NCI-H2171 (cell line): ENCODE measurements around the gene NR2C2AP.
"Not testable (repeated sequence)": the region's sequence is repeated elsewhere in the genome, so short reads cannot be mapped to it uniquely, and the experiment has no call there.

Source experiments
- DNase-seq: peaks from one replicate; lab custom pipeline; 2025; lab: John Stamatoyannopoulos, UW

The NR2C2AP gene

GRCh38 chr19:19203012-19203856, at the start of gene NR2C2AP:
Gene NR2C2AP, minus strand, starts transcription at chr19:19203414. Its CDS starts 354 bp downstream, at chr19:19203060.
- DNase-seq: peak; percentile 81

- no peak for DNase-seq
Measured at GRCh38 chr19:19250196-19250801, 47.1 kb upstream of the NR2C2AP start.

- DNase-seq: no peak
Measured at GRCh38 chr19:19240476-19240875, 37.3 kb upstream of the NR2C2AP start.

- no peak for DNase-seq
Measured at GRCh38 chr19:19239675-19240074, 36.5 kb upstream of the NR2C2AP start.

GRCh38 chr19:19238126-19238894, 35.1 kb upstream of the NR2C2AP start:
- no peak for DNase-seq

DNA sequence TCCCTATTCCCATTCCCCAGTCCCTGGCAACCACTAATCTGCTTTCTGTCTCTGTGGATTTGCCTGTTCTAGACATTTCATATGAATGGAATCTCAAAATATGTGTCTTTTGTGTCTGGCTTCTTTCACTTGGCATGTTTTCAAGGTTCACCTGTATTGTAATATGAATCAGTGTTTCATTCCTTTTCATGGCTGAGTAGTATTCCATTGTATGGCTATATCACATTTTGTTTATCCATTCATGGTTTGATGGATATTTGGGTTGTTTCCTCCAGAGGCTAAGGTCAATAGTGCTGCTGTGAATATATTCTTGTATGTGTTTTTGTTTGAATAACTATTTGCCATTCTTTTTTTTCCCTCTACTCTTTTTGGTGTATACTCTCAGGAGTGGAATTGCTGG, 33.0 kb upstream of the NR2C2AP start:
- no peak for DNase-seq

DNA sequence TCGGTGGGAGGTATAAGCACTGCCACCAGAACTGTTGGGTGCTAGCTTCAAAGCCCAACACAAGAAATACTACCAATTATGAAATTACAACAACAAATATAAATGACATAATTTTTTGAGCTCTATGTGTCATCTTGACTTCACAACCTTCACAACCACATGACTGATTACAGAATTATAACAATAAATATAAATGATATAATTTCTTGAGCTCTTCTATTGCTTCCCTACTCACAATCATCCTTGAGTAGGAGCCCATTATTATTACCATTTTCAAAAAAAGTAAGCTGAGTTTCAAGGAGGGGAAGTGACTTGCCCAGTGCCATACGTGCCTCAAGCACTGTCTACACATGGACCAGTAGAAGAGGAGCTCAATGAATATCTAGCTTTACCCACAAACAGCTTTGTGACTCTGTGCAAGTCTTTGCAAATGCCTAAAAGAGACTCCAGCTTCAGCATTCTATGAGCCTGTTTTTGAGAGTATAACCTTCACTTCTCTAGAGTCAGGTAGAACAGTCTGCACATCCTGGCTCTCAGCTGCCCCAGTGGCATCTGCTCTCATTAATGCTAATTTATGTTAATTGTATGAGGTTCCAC, 31.1 kb upstream of the NR2C2AP start:
- no peak for DNase-seq

- peak; percentile 52 for DNase-seq
Measured at GRCh38 chr19:19232261-19232721, 29.1 kb upstream of the NR2C2AP start.

GRCh38 chr19:19230999-19231398, 27.8 kb upstream of the NR2C2AP start:
- DNase-seq: no peak

GRCh38 chr19:19229701-19230100, 26.5 kb upstream of the NR2C2AP start:
- no peak for DNase-seq

DNA sequence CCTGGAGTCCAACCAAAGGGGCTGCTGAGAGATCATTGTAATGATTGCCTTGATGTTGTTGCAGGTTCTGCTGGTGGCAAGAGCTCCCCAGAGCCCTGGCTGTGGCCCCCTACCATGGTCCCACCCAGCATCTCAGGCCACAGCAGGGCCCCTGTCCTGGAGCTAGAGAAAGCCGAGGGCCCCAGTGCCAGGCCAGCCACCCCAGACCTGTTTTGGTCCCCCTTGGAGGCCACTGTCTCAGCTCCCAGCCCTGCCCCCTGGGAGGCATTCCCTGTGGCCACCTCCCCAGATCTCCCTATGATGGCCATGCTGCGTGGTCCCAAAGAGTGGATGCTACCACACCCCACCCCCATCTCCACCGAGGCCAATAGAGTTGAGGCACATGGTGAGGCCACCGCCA, 24.0 kb upstream of the NR2C2AP start:
- DNase-seq: no peak

DNA sequence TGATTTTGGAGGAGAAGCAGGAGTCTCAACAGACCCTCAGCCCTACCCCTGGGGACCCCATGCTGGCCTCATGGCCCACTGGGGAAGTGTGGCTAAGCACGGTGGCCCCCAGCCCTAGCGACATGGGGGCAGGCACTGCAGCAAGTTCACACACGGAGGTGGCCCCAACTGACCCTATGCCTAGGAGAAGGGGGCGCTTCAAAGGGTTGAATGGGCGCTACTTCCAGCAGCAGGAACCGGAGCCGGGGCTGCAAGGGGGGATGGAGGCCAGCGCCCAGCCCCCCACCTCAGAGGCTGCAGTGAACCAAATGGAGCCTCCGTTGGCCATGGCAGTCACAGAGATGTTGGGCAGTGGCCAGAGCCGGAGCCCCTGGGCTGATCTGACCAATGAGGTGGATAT, 23.4 kb upstream of the NR2C2AP start:
- no peak for DNase-seq

DNA sequence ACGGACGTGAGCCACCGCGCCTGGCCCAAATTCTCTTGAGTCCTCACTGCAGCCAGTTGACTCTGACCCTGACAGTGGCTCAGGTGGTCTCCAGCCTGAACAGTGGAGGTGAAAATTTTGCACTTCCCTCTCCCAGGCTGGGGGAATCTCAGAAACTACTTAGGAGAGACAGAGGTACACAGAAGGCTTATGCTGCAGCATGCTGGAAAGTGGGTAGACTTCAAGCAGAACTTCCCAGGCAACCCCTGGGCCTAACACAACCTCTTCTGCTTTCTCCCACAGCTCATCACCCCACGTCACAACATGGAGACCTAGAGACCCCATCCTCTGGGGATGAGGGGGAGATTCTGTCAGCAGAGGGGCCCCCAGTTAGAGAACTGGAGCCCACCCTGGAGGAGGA, 23.0 kb upstream of the NR2C2AP start:
- no peak for DNase-seq

GRCh38 chr19:19224852-19225494, 21.8 kb upstream of the NR2C2AP start:
- peak; percentile 29 for DNase-seq

- DNase-seq: no peak
Measured at GRCh38 chr19:19224150-19224851, 21.1 kb upstream of the NR2C2AP start.

GRCh38 chr19:19223636-19224035, 20.4 kb upstream of the NR2C2AP start:
- no peak for DNase-seq

GRCh38 chr19:19223060-19223459, 19.8 kb upstream of the NR2C2AP start:
- DNase-seq: no peak

GRCh38 chr19:19221000-19221399, 17.8 kb upstream of the NR2C2AP start:
- not testable (repeated sequence) for DNase-seq

DNA sequence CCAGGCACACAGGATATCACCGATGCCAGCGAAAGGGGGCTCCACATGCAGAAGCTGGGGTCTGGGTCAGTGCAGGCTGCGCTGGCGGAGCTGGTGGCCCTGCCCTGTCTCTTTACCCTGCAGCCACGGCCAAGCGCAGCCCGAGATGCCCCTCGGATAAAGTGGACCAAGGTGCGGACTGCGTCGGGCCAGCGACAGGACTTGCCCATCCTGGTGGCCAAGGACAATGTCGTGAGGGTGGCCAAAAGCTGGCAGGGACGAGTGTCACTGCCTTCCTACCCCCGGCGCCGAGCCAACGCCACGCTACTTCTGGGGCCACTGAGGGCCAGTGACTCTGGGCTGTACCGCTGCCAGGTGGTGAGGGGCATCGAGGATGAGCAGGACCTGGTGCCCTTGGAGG, 15.7 kb upstream of the NR2C2AP start:
- no peak for DNase-seq

DNA sequence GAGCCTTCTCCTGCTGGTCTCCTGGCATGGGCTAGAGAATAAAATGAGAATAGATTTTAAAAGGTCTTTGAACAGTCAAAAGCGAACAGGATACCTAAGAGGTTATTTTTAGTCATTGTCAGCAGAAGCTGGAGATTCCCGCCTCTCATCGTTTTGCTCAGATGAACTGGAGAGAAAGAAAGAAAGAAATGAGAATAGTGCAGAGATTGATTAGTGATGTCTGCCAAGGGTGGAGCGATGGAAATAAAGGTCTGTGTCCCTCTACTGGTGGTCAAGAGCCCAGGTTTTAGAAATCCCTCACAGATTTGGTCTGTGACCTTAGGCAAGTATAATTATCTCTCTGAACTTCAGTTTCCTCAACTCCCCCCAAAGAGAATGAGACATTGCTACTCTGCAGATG, 13.9 kb upstream of the NR2C2AP start:
- no peak for DNase-seq

DNA sequence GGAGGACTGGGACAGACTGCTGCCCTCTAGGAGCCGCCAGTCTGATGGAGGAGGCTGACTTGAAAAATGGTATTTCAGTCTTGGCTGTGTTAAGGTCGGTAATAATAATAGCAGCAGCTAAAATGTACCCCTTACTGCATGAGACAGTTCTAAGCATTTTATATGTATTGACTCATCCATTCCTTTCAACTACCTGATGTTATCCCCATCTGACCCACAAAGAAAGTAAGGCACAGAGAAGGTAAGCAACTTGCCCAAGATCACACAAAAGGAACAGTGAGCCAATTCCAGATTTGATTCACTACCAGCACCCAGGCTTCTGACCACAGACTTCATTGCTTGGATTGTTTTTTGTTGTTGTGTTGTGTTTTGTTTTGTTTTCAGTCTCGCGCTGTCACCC, 12.6 kb upstream of the NR2C2AP start:
- no peak for DNase-seq
